ENCODE measurements around the gene GLP1R. TPM values are rescaled to one million over a fixed set of nuclear protein-coding genes. Genes with fewer than 3 reads are reported as not detected.

GLP1R gene
- total RNA-seq, 1 donor from 2014 or later, result not detected

DNA sequence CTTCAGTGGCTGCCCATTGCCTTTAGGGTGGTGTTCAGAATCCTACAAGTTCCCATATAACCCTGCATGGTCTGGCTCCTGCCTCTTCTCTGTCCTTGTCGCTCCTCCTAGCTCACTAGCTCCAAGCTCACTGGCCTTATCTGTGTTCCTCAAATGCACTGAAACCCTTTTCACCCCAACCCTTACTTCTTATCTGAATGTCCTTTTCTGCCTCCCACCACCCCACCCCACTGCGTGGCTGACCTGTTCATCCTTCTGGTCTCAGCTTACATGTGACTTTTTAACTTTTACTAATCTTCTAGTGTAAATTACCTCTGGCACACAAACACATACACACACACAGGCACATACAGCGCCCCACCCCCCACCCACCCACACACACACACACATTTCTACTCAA lies 41.0 kb upstream of the GLP1R start:
- Mint-ChIP-seq H3K4me3 (ENCODE audit: unreplicated experiment) (no peak overlapping the region), H3K4me1 (ENCODE audit: low read depth) (no peaks in the 10 kb centered on the region), H3K9me3 (ENCODE audit: low read depth) (peaks cover 2% of the 10 kb centered on the region), H3K36me3 (ENCODE audit: low read depth) (no peaks in the 10 kb centered on the region), H3K27me3 (ENCODE audit: low read depth) (peaks cover 54% of the 10 kb centered on the region), H3K27ac (ENCODE audit: unreplicated experiment) (no peak overlapping the region)
- no peak for DNase-seq (ENCODE audit: low spot score)
- TF ChIP-seq, protein P1, sequence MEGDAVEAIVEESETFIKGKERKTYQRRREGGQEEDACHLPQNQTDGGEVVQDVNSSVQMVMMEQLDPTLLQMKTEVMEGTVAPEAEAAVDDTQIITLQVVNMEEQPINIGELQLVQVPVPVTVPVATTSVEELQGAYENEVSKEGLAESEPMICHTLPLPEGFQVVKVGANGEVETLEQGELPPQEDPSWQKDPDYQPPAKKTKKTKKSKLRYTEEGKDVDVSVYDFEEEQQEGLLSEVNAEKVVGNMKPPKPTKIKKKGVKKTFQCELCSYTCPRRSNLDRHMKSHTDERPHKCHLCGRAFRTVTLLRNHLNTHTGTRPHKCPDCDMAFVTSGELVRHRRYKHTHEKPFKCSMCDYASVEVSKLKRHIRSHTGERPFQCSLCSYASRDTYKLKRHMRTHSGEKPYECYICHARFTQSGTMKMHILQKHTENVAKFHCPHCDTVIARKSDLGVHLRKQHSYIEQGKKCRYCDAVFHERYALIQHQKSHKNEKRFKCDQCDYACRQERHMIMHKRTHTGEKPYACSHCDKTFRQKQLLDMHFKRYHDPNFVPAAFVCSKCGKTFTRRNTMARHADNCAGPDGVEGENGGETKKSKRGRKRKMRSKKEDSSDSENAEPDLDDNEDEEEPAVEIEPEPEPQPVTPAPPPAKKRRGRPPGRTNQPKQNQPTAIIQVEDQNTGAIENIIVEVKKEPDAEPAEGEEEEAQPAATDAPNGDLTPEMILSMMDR (IDR thresholded peaks at IDR 0.05), result no peak

GRCh38 chr6:39008737-39009136 lies 39.8 kb upstream of the GLP1R start:
- Mint-ChIP-seq H3K4me1 (ENCODE audit: low read depth) (no peaks in the 10 kb centered on the region), H3K9me3 (ENCODE audit: low read depth) (peaks cover 2% of the 10 kb centered on the region), H3K36me3 (ENCODE audit: low read depth) (no peaks in the 10 kb centered on the region), H3K27ac (ENCODE audit: unreplicated experiment) (no peak overlapping the region), H3K4me3 (ENCODE audit: unreplicated experiment) (no peak overlapping the region), H3K27me3 (ENCODE audit: low read depth) (peaks cover 62% of the 10 kb centered on the region)
- no peak for DNase-seq (ENCODE audit: low spot score)
- TF ChIP-seq, protein P1 (IDR thresholded peaks at IDR 0.05), result no peak

DNA sequence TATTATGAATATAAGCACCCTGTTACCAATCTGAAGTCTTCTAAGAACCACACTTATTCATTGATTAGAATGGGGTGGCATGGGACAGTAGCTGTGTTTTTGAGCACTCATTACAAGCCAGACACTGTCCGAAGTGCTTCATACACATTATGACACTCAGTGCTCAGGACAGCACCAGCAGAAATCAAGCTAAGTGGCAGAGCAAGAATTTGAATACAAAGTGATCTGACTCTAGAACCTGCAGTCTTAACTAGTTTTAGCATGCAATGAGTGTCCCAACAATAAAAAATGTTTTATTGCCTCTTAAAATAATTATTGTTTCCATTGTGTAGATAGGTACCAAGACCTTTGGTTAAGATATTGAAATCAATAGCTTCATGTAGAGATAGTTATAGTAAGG lies 39.1 kb upstream of the GLP1R start:
- H3K27ac Mint-ChIP-seq (ENCODE audit: unreplicated experiment), result no peak overlapping the region
- H3K4me1 Mint-ChIP-seq (ENCODE audit: low read depth), result no peaks in the 10 kb centered on the region
- no peaks in the 10 kb centered on the region for H3K36me3 Mint-ChIP-seq (ENCODE audit: low read depth)
- DNase-seq (ENCODE audit: low spot score), result no peak
- peaks cover 2% of the 10 kb centered on the region for H3K9me3 Mint-ChIP-seq (ENCODE audit: low read depth)
- TF ChIP-seq, protein P1 (IDR thresholded peaks at IDR 0.05), result no peak
- no peak overlapping the region for H3K4me3 Mint-ChIP-seq (ENCODE audit: unreplicated experiment)
- H3K27me3 Mint-ChIP-seq (ENCODE audit: low read depth), result peaks cover 60% of the 10 kb centered on the region

DNA sequence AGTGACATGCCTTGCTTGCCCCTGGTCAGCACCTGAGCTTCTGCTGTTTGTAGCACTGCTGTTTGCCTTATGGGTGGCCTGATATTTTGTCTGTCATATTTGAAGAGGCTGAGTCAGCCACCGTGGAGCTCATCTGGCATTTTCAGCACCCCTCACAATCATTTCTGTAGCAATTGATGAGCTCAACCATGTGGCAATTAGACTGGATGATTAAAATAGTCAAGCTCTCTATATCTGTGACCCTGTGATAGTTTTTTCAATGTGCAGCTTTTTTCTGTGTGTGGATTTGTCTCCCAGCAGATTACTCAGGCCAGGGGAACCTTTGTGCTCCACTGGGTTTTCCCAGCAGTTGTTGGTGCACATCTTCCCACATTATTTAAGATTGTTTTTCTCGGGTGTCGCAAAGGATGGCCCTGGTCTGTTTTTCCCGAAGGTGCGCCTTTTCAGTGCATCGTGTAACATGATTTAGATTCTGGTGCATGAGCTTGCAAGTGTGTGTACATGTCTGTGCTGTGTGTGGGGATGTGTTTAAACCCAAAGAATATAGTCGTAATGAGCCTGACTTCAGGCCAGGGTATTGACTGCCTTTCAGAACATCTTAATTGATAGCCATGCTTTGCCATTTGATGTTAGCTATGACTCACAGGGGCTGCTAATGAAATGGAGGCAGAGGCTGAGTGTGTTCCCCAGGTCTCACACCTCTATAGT lies 31.6 kb upstream of the GLP1R start:
- TF ChIP-seq, protein P1 (IDR thresholded peaks at IDR 0.05), result no peak
- DNase-seq (ENCODE audit: low spot score), result no peak
- H3K27ac Mint-ChIP-seq (ENCODE audit: unreplicated experiment), result no peak overlapping the region
- H3K9me3 Mint-ChIP-seq (ENCODE audit: low read depth), result no peaks in the 10 kb centered on the region
- no peaks in the 10 kb centered on the region for H3K36me3 Mint-ChIP-seq (ENCODE audit: low read depth)
- no peaks in the 10 kb centered on the region for H3K4me1 Mint-ChIP-seq (ENCODE audit: low read depth)
- H3K27me3 Mint-ChIP-seq (ENCODE audit: low read depth), result peaks cover 25% of the 10 kb centered on the region
- no peak overlapping the region for H3K4me3 Mint-ChIP-seq (ENCODE audit: unreplicated experiment)

GRCh38 chr6:39017547-39017880 lies 31.1 kb upstream of the GLP1R start:
- H3K36me3 Mint-ChIP-seq (ENCODE audit: low read depth), result no peaks in the 10 kb centered on the region
- peaks cover 20% of the 10 kb centered on the region for H3K27me3 Mint-ChIP-seq (ENCODE audit: low read depth)
- TF ChIP-seq, protein P1 (IDR thresholded peaks at IDR 0.05), result no peak
- DNase-seq (ENCODE audit: low spot score), result no peak
- no peaks in the 10 kb centered on the region for H3K9me3 Mint-ChIP-seq (ENCODE audit: low read depth)
- H3K4me1 Mint-ChIP-seq (ENCODE audit: low read depth), result no peaks in the 10 kb centered on the region
- H3K27ac Mint-ChIP-seq (ENCODE audit: unreplicated experiment), result no peak overlapping the region
- no peak overlapping the region for H3K4me3 Mint-ChIP-seq (ENCODE audit: unreplicated experiment)

Measured in chondrocyte (in vitro differentiated cells).